Calu3 (cell line): ENCODE data around the gene NELFB. TPM values are rescaled to one million over a fixed set of nuclear protein-coding genes. Genes with fewer than 3 reads are reported as not detected.
A peak's percentile ranks its signal among the peaks of the same experiment; 100 is the strongest.

Source experiments
- BruUV-seq: library from RNA; stranded (reverse); fragments of 400-500 nt; replicated peaks from 2 replicates; lab custom pipeline; 2021; lab: Mats Ljungman, UMichigan
- CTCF ChIA-PET: fragments of 300-600 bp; sonication (Branson Sonifier 250); formaldehyde crosslinking; loops from one replicate; lab custom pipeline; 2022; ENCODE audit warnings: antibody characterized with exemption; lab: Charles Lee
- DNase-seq: peaks from one replicate; pipeline ENCODE4 v3.0.0; 2022
- H3K27ac Mint-ChIP-seq: one replicate; pipeline ENCODE4 v1.8.0; 2022; ENCODE audit warnings: mixed read lengths; ENCODE audit not compliant: unreplicated experiment
- H3K27me3 Mint-ChIP-seq: one replicate; pipeline ENCODE4 v1.8.0; 2022; ENCODE audit warnings: mixed read lengths; ENCODE audit not compliant: unreplicated experiment
- H3K36me3 Mint-ChIP-seq: one replicate; pipeline ENCODE4 v1.8.0; 2022; ENCODE audit warnings: mild to moderate bottlenecking, moderate library complexity, mixed read lengths; ENCODE audit not compliant: insufficient read depth, unreplicated experiment
- H3K4me1 Mint-ChIP-seq: one replicate; pipeline ENCODE4 v1.8.0; 2022; ENCODE audit warnings: mild to moderate bottlenecking, low read depth, mixed read lengths; ENCODE audit not compliant: unreplicated experiment
- H3K4me3 Mint-ChIP-seq: one replicate; pipeline ENCODE4 v1.8.0; 2022; ENCODE audit warnings: mild to moderate bottlenecking, low read depth, moderate library complexity, mixed read lengths; ENCODE audit not compliant: unreplicated experiment
- H3K9me3 Mint-ChIP-seq: one replicate; pipeline ENCODE4 v1.8.0; 2022; ENCODE audit warnings: low read depth, mixed read lengths; ENCODE audit not compliant: unreplicated experiment
- CTCF ChIP-seq: fragments of 200-600 bp; IDR thresholded peaks from one replicate; pipeline ENCODE4 v1.8.0; 2022; ENCODE audit warnings: antibody characterized with exemption; ENCODE audit not compliant: unreplicated experiment
- intact Hi-C: fragments of 100-400 bp; cut with micrococcal nuclease; formaldehyde crosslinking; loops from one replicate; pipeline ENCODE4 v1.10.0; 2022; ENCODE audit not compliant: unreplicated experiment
- total RNA-seq: library from RNA; stranded (reverse); gene quantifications from 2 replicates; pipeline ENCODE4 v1.2.3, GENCODE V29; 2022

Gene NELFB
- total RNA-seq, 1 experiment from 2014 or later = 43.5 TPM

- no peaks in the 10 kb centered on the region for H3K9me3 Mint-ChIP-seq
- BruUV-seq = no TSS peak
- intact Hi-C loops = no loop called here
- DNase-seq = no peak
- H3K27me3 Mint-ChIP-seq = no peaks in the 10 kb centered on the region
- H3K4me3 Mint-ChIP-seq = no peak overlapping the region
- CTCF ChIA-PET = no interaction called here
- H3K36me3 Mint-ChIP-seq = peaks cover 4% of the 10 kb centered on the region
- TF ChIP-seq CTCF = no peak
- no peak overlapping the region for H3K27ac Mint-ChIP-seq
- no peaks in the 10 kb centered on the region for H3K4me1 Mint-ChIP-seq
Observed at GRCh38 chr9:137313956-137314560, 58.9 kb downstream of the NELFB start.

GRCh38 chr9:137314561-137315560 is 59.7 kb downstream of the NELFB start:
- no peak overlapping the region for H3K27ac Mint-ChIP-seq
- H3K36me3 Mint-ChIP-seq = peaks cover 4% of the 10 kb centered on the region
- DNase-seq = no peak
- no TSS peak for BruUV-seq
- CTCF ChIA-PET = no interaction called here
- no peak for TF ChIP-seq CTCF
- no peak overlapping the region for H3K4me3 Mint-ChIP-seq
- H3K9me3 Mint-ChIP-seq = no peaks in the 10 kb centered on the region
- intact Hi-C loops = no loop called here
- no peaks in the 10 kb centered on the region for H3K27me3 Mint-ChIP-seq
- H3K4me1 Mint-ChIP-seq = no peaks in the 10 kb centered on the region

- TF ChIP-seq CTCF = no peak
- Mint-ChIP-seq H3K36me3 (peaks cover 4% of the 10 kb centered on the region), H3K4me1 (no peaks in the 10 kb centered on the region), H3K9me3 (no peaks in the 10 kb centered on the region), H3K4me3 (no peak overlapping the region), H3K27ac (no peak overlapping the region), H3K27me3 (no peaks in the 10 kb centered on the region)
- no peak for DNase-seq
- BruUV-seq = no TSS peak
- intact Hi-C loops = no loop called here
- CTCF ChIA-PET = no interaction called here
Observed at GRCh38 chr9:137315581-137316011, 60.5 kb downstream of the NELFB start.

GRCh38 chr9:137316012-137316981 is 61.2 kb downstream of the NELFB start:
- H3K36me3 Mint-ChIP-seq = peaks cover 4% of the 10 kb centered on the region
- TF ChIP-seq CTCF = no peak
- no TSS peak for BruUV-seq
- no peak overlapping the region for H3K27ac Mint-ChIP-seq
- H3K9me3 Mint-ChIP-seq = no peaks in the 10 kb centered on the region
- H3K4me3 Mint-ChIP-seq = peak overlapping the region; percentile 50
- CTCF ChIA-PET = no interaction called here
- intact Hi-C loops = no loop called here
- no peaks in the 10 kb centered on the region for H3K27me3 Mint-ChIP-seq
- no peaks in the 10 kb centered on the region for H3K4me1 Mint-ChIP-seq
- DNase-seq = peak; percentile 60
